K562 (cell line): ENCODE results near the gene TMEM239. TPM values are rescaled to one million over a fixed set of nuclear protein-coding genes. Genes with fewer than 3 reads are reported as not detected.

ENCODE experiments used
- ARID4B ChIP-seq: sonication (generic); formaldehyde crosslinking; IDR thresholded peaks from 2 replicates; pipeline ENCODE4 v1.8.0; 2022; ENCODE audit warnings: mild to moderate bottlenecking, missing genetic modification reagents
- CHAMP1 ChIP-seq: fragments of 450-650 bp; IDR thresholded peaks from 2 replicates; pipeline ENCODE4 v1.6.1; 2016; ENCODE audit warnings: mild to moderate bottlenecking
- CREM ChIP-seq: IDR thresholded peaks from 2 replicates; pipeline ENCODE4 v1.6.1; 2014; ENCODE audit warnings: antibody characterized with exemption, low read depth
- FOXO4 ChIP-seq: fragments of 450-650 bp; formaldehyde crosslinking; IDR thresholded peaks from 2 replicates; pipeline ENCODE4 v1.4.0; 2020; ENCODE audit warnings: mild to moderate bottlenecking, moderate library complexity
- MTA1 ChIP-seq: fragments of 450-650 bp; IDR thresholded peaks from 2 replicates; pipeline ENCODE4 v1.6.1; 2017; ENCODE audit warnings: borderline replicate concordance
- NCOA2 ChIP-seq, 2 experiments: fragments of 450-650 bp; IDR thresholded peaks; 2 replicates each; pipeline ENCODE4 v1.6.1; 2018; ENCODE audit warnings: mild to moderate bottlenecking in 2 of 2, moderate library complexity in 1 of 2; ENCODE audit not compliant: partially characterized antibody in 2 of 2
- NFE2 ChIP-seq: IDR thresholded peaks from 2 replicates; pipeline ENCODE4 v1.6.1; 2014; ENCODE audit warnings: antibody characterized with exemption, low read depth
- POU5F1 ChIP-seq: fragments of 150-350 bp; IDR thresholded peaks from 2 replicates; pipeline ENCODE4 v1.6.1; 2014; ENCODE audit warnings: borderline replicate concordance, low read length, low read depth, mild to moderate bottlenecking; ENCODE audit not compliant: partially characterized antibody
- SAP30 ChIP-seq: fragments of 200-600 bp; sonication (generic); IDR thresholded peaks from 2 replicates; pipeline ENCODE4 v1.6.1; 2012; ENCODE audit warnings: borderline replicate concordance, low read depth, mild to moderate bottlenecking, moderate library complexity, low read length, control low read depth, inconsistent platforms; ENCODE audit not compliant: insufficient read depth, poor library complexity, severe bottlenecking
- TCF3 ChIP-seq: sonication (generic); formaldehyde crosslinking; IDR thresholded peaks from 2 replicates; pipeline ENCODE4 v1.4.0; 2020; ENCODE audit warnings: mild to moderate bottlenecking, missing genetic modification reagents
- TGIF2 ChIP-seq: sonication (generic); formaldehyde crosslinking; IDR thresholded peaks from 2 replicates; pipeline ENCODE4 v1.8.1; 2022; ENCODE audit warnings: mild to moderate bottlenecking, missing genetic modification reagents, moderate library complexity
- ZC3H4 ChIP-seq: sonication (generic); formaldehyde crosslinking; IDR thresholded peaks from 2 replicates; pipeline ENCODE4 v1.9.0; 2021; ENCODE audit warnings: missing genetic modification reagents, borderline replicate concordance
- ZNF280A ChIP-seq: fragments of 450-650 bp; IDR thresholded peaks from 2 replicates; pipeline ENCODE4 v1.6.1; 2018; ENCODE audit warnings: mild to moderate bottlenecking, low read depth; ENCODE audit not compliant: partially characterized antibody
- ZNF695 ChIP-seq: fragments of 450-650 bp; formaldehyde crosslinking; IDR thresholded peaks from 2 replicates; pipeline ENCODE4 v1.4.0; 2020; ENCODE audit warnings: mild to moderate bottlenecking, moderate library complexity
- ZNF707 ChIP-seq: fragments of 250-450 bp; sonication (Bioruptor Pico); conservative IDR thresholded peaks from 2 replicates; pipeline ENCODE4 v1.8.0; 2022; ENCODE audit warnings: inconsistent platforms, mild to moderate bottlenecking, moderate library complexity
- ZNF76 ChIP-seq: fragments of 250-450 bp; sonication (Bioruptor Pico); IDR thresholded peaks from 2 replicates; pipeline ENCODE4 v1.4.0; 2020; ENCODE audit warnings: mild to moderate bottlenecking, moderate library complexity, borderline replicate concordance
- polyA plus RNA-seq, 8 experiments: library from polyadenylated mRNA; depleted of rRNA in 4 of 8; stranded (reverse) in 5 of 8; unstranded in 3 of 8; fragments of >200 nt; fragmentation: Nextera tagmentation in 2 of 8; fragmentation: Illumina TruSeq in 1 of 8; extraction: Ambion mirVana in 2 of 8; extraction: Trizol in 1 of 8; gene quantifications; 2 replicates each; pipeline versions ENCODE4 v1.2.1 to v1.2.3, GENCODE V29; 2011 to 2014; ENCODE audit warnings: inconsistent platforms in 1 of 8, missing spikeins in 1 of 8
- total RNA-seq, 7 experiments: library from RNA; depleted of rRNA in 6 of 7; stranded (reverse); fragments of >200 nt in 6 of 7; fragmentation: Illumina TruSeq in 2 of 7; extraction: Trizol in 2 of 7; gene quantifications; 2 replicates each; pipeline versions ENCODE4 v1.2.1 to v1.2.3, GENCODE V29; 2011 to 2021; ENCODE audit warnings: low replicate concordance in 1 of 7

The TMEM239 gene
- total and polyA plus RNA-seq, 9 of the 15 experiments (the other 6 are each of a cell fraction or from before 2014, with no cell fraction given): not detected

GRCh38 chr20:2840967-2841531, 24.9 kb downstream of the TMEM239 start (continued):
- TF ChIP-seq ARID4B (CRISPR knock-in tag): peak; percentile 44; the same call in 1 of the 2 replicates
- TF ChIP-seq SAP30: peak; percentile 59
- no peak for TF ChIP-seq ZNF280A
- TF ChIP-seq TCF3 (CRISPR knock-in tag): no peak
- TF ChIP-seq FOXO4 (CRISPR knock-in tag): no peak
- TF ChIP-seq CHAMP1: no peak
- no peak for TF ChIP-seq TGIF2 (CRISPR knock-in tag)
- TF ChIP-seq MTA1: no peak
- 0 out of 2 replicates have a peak, but pooled peaks have one; percentile 2 for TF ChIP-seq CREM
- TF ChIP-seq ZNF707 (CRISPR knock-in tag): no peak
- no peak for TF ChIP-seq POU5F1
- no peak for TF ChIP-seq NFE2
- no peak for TF ChIP-seq NCOA2 (IDR thresholded peaks at IDR 0.05; ENCODE audit: partially characterized antibody in 2 of 2)
- TF ChIP-seq ZC3H4 (CRISPR knock-in tag): no peak
- TF ChIP-seq ZNF695 (CRISPR knock-in tag): no peak
- no peak for TF ChIP-seq ZNF76 (CRISPR knock-in tag)
